Spleen (tissue), 11 donors: ENCODE measurements around the gene TMEM270. TPM values are rescaled to one million over a fixed set of nuclear protein-coding genes. Genes with fewer than 3 reads are reported as not detected.

Source experiments
- DNase-seq: peaks from one replicate; pipeline ENCODE4 v3.0.0-alpha.2; 2020
- H3K27ac ChIP-seq, 8 donors: fragments of 200-600 bp; sonication (generic) in 7 of 8; 1 replicate in 4 of 8; 2 replicates in 4 of 8; pipeline versions ENCODE4 v1.5.0 to v1.8.0; 2016 to 2021; ENCODE audit warnings: inconsistent platforms in 4 of 8, mild to moderate bottlenecking in 4 of 8, moderate library complexity in 1 of 8
- H3K27me3 ChIP-seq, 7 donors: fragments of 200-600 bp; sonication (generic) in 6 of 7; replicated peaks in 1 of 7; 1 replicate in 4 of 7; 2 replicates in 3 of 7; pipeline versions ENCODE4 v1.5.0 to v1.8.0; 2016 to 2021; ENCODE audit warnings: inconsistent platforms in 3 of 7, mild to moderate bottlenecking in 1 of 7
- H3K36me3 ChIP-seq, 6 donors: fragments of 200-600 bp; sonication (generic) in 5 of 6; 1 replicate in 4 of 6; 2 replicates in 2 of 6; pipeline versions ENCODE4 v1.5.0 to v1.8.0; 2016 to 2021; ENCODE audit warnings: inconsistent platforms in 2 of 6
- H3K4me1 ChIP-seq, 6 donors: fragments of 200-600 bp; sonication (generic) in 5 of 6; 1 replicate in 3 of 6; 2 replicates in 3 of 6; pipeline versions ENCODE4 v1.5.0 to v1.8.0; 2016 to 2021; ENCODE audit warnings: inconsistent platforms in 3 of 6
- H3K4me3 ChIP-seq, 8 donors: fragments of 200-600 bp; sonication (generic) in 7 of 8; 1 replicate in 4 of 8; 2 replicates in 4 of 8; pipeline versions ENCODE4 v1.5.0 to v1.8.0; 2016 to 2021; ENCODE audit warnings: inconsistent platforms in 4 of 8, mild to moderate bottlenecking in 4 of 8, moderate library complexity in 2 of 8
- H3K9me3 ChIP-seq, 8 donors: fragments of 200-600 bp; sonication (generic) in 7 of 8; 1 replicate in 4 of 8; 2 replicates in 4 of 8; pipeline versions ENCODE4 v1.5.0 to v1.8.0; 2016 to 2021; ENCODE audit warnings: inconsistent platforms in 4 of 8
- POLR2A ChIP-seq, 3 donors: fragments of 450-650 bp; IDR thresholded peaks; one replicate each; pipeline ENCODE4 v1.5.1; 2017; ENCODE audit warnings: antibody characterized with exemption in 3 of 3, mild to moderate bottlenecking in 1 of 3
- POLR2AphosphoS5 ChIP-seq, 3 donors: sonication (generic); formaldehyde crosslinking; IDR thresholded peaks; one replicate each; pipeline ENCODE4 v1.5.1; 2017; ENCODE audit warnings: antibody characterized with exemption in 3 of 3
- WGBS, 5 donors: extraction: QIAGEN DNeasy Blood & Tissue Kit in 3 of 5; methylation state at CpG; one replicate each; pipeline versions ENCODE4 v1.1.5 to v1.1.7; 2013 to 2018; 5-methylcytosine and 5-hydroxymethylcytosine counted together
- intact Hi-C: fragments of 100-400 bp; cut with DNase I; formaldehyde crosslinking; loops from one replicate; pipeline ENCODE4 v1.15.0; 2023; ENCODE audit warnings: low total_unique reads
- polyA plus RNA-seq, 3 donors: library from polyadenylated mRNA; stranded (reverse); fragments of 200-250 nt; gene quantifications; one replicate each; pipeline ENCODE4 v1.2.1, GENCODE V29; 2013
- total RNA-seq, 7 donors: library from RNA; depleted of rRNA in 3 of 7; stranded (reverse); fragments of >200 nt in 3 of 7; fragmentation: NEBNext Ultra II Directional in 4 of 7; extraction: Animal tissue kit (Norgen Biotek cat#: 25700) in 4 of 7; gene quantifications; one replicate each; pipeline versions ENCODE4 v1.1.0 to v1.2.1, GENCODE V29; 2016 to 2021
- TF ChIP-seq, protein P1 (sequence below), 11 experiments: fragments of 200-600 bp in 7 of 11; fragments of 450-650 bp in 4 of 11; sonication (generic) in 4 of 11; IDR thresholded peaks in 8 of 11; conservative IDR thresholded peaks in 3 of 11; 1 replicate in 7 of 11; 2 replicates in 4 of 11; pipeline versions ENCODE4 v1.4.0 to v1.8.0; 2016 to 2021; ENCODE audit warnings: antibody characterized with exemption in 11 of 11, inconsistent platforms in 4 of 11, mild to moderate bottlenecking in 1 of 11
- donor health status: healthy with polysubstance abuse.
- donor health status: DM: no; HTN: no; CAD: no; lungs with moderate emphysema.
- donor health status: DM: no; HTN: no; CAD: no.
- donor health status: Bipolar disorder and iron deficiency.
- donor health status: healthy.
- donor health status: DM: no; HTN: no; CAD: no.
- donor health status: DM: yes; HTN: yes; CAD: no.

TMEM270 gene
- total and polyA plus RNA-seq, 10 donors: not detected

DNA sequence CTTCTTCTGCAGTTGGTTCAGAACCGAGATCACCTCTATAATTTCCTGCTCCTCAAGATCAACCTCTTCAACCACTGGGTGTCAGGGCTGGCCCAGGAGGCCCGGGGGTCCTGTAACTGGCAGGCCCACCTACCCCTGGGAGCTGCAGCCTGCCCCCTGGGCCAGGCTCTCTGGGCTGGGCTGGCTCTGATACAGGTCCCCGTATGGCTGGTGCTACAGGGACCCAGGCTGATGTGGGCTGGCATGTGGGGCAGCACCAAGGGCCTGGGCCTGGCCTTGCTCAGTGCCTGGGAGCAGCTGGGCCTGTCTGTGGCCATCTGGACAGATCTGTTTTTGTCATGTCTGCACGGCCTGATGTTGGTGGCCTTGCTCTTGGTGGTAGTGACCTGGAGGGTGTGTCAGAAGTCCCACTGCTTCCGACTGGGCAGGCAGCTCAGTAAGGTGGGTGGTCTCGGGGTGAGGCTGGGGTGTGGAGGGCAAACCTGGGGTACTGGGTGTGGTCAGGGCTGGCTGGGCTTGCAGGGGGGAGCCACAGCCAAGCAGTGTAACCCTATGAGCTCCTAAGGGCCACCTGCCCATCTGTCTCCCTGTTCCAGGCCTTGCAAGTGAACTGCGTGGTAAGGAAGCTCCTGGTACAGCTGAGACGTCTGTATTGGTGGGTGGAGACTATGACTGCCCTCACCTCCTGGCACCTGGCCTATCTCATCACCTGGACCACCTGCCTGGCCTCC, 4.2 kb downstream of the TMEM270 start:
- no peaks in the 10 kb centered on the region for H3K36me3 ChIP-seq
- H3K27me3 ChIP-seq: no peaks in the 10 kb centered on the region
- intact Hi-C loops: loop anchor here (5.0 to 10.0 kb wide), 2 partner anchors 162 to 540 kb away; partner anchors contain the start of gene ELN
- WGBS, 5 donors: 77 to 89% (median 83%) methylated on average over 5 to 8 of the region's 8 CpGs
- H3K9me3 ChIP-seq: no peaks in the 10 kb centered on the region
- H3K27ac ChIP-seq: no peak overlapping the region
- TF ChIP-seq, protein P1, sequence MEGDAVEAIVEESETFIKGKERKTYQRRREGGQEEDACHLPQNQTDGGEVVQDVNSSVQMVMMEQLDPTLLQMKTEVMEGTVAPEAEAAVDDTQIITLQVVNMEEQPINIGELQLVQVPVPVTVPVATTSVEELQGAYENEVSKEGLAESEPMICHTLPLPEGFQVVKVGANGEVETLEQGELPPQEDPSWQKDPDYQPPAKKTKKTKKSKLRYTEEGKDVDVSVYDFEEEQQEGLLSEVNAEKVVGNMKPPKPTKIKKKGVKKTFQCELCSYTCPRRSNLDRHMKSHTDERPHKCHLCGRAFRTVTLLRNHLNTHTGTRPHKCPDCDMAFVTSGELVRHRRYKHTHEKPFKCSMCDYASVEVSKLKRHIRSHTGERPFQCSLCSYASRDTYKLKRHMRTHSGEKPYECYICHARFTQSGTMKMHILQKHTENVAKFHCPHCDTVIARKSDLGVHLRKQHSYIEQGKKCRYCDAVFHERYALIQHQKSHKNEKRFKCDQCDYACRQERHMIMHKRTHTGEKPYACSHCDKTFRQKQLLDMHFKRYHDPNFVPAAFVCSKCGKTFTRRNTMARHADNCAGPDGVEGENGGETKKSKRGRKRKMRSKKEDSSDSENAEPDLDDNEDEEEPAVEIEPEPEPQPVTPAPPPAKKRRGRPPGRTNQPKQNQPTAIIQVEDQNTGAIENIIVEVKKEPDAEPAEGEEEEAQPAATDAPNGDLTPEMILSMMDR (IDR thresholded peaks at IDR 0.05 in 8 of 11, conservative IDR thresholded peaks at IDR 0.05 in 3 of 11): no peak
- TF ChIP-seq POLR2A (IDR thresholded peaks at IDR 0.05) (no peak), POLR2AphosphoS5 (IDR thresholded peaks at IDR 0.05) (no peak)
- no peak overlapping the region for H3K4me3 ChIP-seq
- peaks cover 0 to 7% (median 4%) of the 10 kb centered on the region in 6 donors for H3K4me1 ChIP-seq
- DNase-seq: no peak

DNA sequence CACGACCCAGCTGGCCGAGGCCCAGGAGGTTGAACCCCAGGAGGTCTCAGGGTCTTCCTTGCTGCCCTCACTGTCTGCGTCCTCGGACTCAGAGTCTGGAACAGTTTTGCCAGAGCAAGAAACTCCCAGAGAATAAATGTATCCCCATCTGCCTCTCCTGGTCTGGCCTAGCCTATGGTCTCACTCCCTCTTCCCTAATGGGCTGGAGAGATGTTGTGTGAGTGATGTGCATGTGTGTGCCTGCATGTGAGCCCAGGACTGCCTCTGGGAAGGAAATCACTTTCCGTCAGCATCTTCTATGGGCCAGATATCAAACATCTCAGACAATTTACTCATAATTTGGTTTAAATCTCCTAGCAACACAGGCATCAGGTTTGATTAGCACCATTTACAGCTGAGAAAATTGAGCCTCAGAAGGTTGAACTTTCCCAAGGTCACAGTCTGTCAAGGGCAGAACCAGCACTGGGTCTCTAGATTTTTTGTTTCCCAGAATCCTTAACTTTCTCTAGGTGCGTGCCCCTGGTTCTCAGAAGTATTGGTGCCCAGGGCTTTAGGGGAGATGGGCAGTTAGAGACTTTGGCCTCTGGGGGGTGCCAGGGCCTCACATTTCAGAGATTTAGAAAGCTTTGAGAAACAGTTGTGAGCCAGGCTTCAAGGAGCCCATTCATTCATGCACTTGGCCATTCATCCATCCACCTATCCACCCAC, 4.9 kb downstream of the TMEM270 start:
- WGBS, 5 donors: 57 to 84% (median 77%) methylated on average over 3 to 6 of the region's 6 CpGs
- intact Hi-C loops: loop anchor here (5.0 to 10.0 kb wide), 2 partner anchors 161 to 539 kb away; partner anchors contain the start of gene ELN
- H3K9me3 ChIP-seq: no peaks in the 10 kb centered on the region
- no peak for DNase-seq
- TF ChIP-seq, protein P1 (IDR thresholded peaks at IDR 0.05 in 8 of 11, conservative IDR thresholded peaks at IDR 0.05 in 3 of 11): peak in 9 of 11 experiments; percentile 13 to 77 (median 62)
- no peak for TF ChIP-seq POLR2A (IDR thresholded peaks at IDR 0.05)
- H3K4me1 ChIP-seq: peaks cover 0 to 15% (median 8%) of the 10 kb centered on the region in 6 donors
- no peaks in the 10 kb centered on the region for H3K27me3 ChIP-seq
- no peak overlapping the region for H3K27ac ChIP-seq
- H3K36me3 ChIP-seq: no peaks in the 10 kb centered on the region
- H3K4me3 ChIP-seq: no peak overlapping the region

DNA sequence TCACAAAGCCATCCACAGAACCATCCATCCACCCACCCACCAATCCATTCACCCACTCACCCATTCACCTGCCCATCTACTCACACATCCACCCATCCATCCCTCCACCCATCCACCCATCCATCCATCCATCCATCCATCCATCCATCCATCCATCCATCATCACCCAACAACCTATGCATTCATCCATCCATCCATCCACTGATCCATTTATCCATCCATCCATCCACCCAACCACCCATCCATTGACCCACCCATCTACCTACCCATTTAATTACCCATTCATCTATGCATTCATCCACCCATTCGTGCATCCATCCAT, 5.4 kb downstream of the TMEM270 start:
- TF ChIP-seq, protein P1 (IDR thresholded peaks at IDR 0.05 in 8 of 11, conservative IDR thresholded peaks at IDR 0.05 in 3 of 11): no peak
- TF ChIP-seq POLR2AphosphoS5 (IDR thresholded peaks at IDR 0.05): no peak
- no peak for TF ChIP-seq POLR2A (IDR thresholded peaks at IDR 0.05)
- peaks cover 0 to 20% (median 8%) of the 10 kb centered on the region in 6 donors for H3K4me1 ChIP-seq
- intact Hi-C loops: loop anchor here (5.0 to 10.0 kb wide), 2 partner anchors 161 to 538 kb away; partner anchors contain the start of gene ELN
- no peaks in the 10 kb centered on the region for H3K27me3 ChIP-seq
- H3K27ac ChIP-seq: no peak overlapping the region
- no peaks in the 10 kb centered on the region for H3K9me3 ChIP-seq
- H3K4me3 ChIP-seq: no peak overlapping the region
- no peaks in the 10 kb centered on the region for H3K36me3 ChIP-seq
- no peak for DNase-seq
- WGBS, 5 donors: 80 to 93% (median 82%) methylated on average over 1 of the region's 1 CpG
